GM21381 (cell line): ENCODE data around the gene KLHL17.
"Not testable (repeated sequence)": the region's sequence is repeated elsewhere in the genome, so short reads cannot be mapped to it uniquely, and the experiment has no call there.

Experiments
- ATAC-seq: cut with Tn5 transposase; IDR thresholded peaks from one replicate; pipeline ENCODE4 v1.9.1; 2021; ENCODE audit warnings: mild to moderate bottlenecking, moderate library complexity; ENCODE audit not compliant: unreplicated experiment

The KLHL17 gene

GRCh38 chr1:978835-979743, 18.7 kb downstream of the KLHL17 start:
- ATAC-seq: no peak

GRCh38 chr1:979744-980072, 19.3 kb downstream of the KLHL17 start:
- ATAC-seq: no peak

GRCh38 chr1:980137-980571, 19.8 kb downstream of the KLHL17 start:
- no peak for ATAC-seq

- ATAC-seq: no peak
These were observed 20.4 kb downstream of the KLHL17 start for GRCh38 chr1:980602-981395.

GRCh38 chr1:981491-981954, 21.1 kb downstream of the KLHL17 start:
- no peak for ATAC-seq

GRCh38 chr1:981955-982558, 21.7 kb downstream of the KLHL17 start, which contains the start of gene PERM1:
PERM1 (minus strand) TSS chr1:982093; CDS start chr1:981029, 1,064 bp downstream.
- ATAC-seq: no peak

GRCh38 chr1:982765-983436, 22.5 kb downstream of the KLHL17 start:
- no peak for ATAC-seq

- no peak for ATAC-seq
These were observed 23.6 kb downstream of the KLHL17 start for GRCh38 chr1:983798-984475.

- no peak for ATAC-seq
These were observed 24.1 kb downstream of the KLHL17 start for GRCh38 chr1:984476-984814.

- ATAC-seq: no peak
These were observed 24.7 kb downstream of the KLHL17 start for GRCh38 chr1:985126-985525.

- ATAC-seq: not testable (repeated sequence)
These were observed 27.7 kb downstream of the KLHL17 start for GRCh38 chr1:988061-988460.

GRCh38 chr1:991275-991674, 30.9 kb downstream of the KLHL17 start:
- not testable (repeated sequence) for ATAC-seq

- no peak for ATAC-seq
These were observed 31.5 kb downstream of the KLHL17 start for GRCh38 chr1:991895-992294.

GRCh38 chr1:992362-992761, 32.0 kb downstream of the KLHL17 start:
- ATAC-seq: no peak

GRCh38 chr1:993379-993995, 33.1 kb downstream of the KLHL17 start:
- ATAC-seq: no peak

- not testable (repeated sequence) for ATAC-seq
These were observed 34.2 kb downstream of the KLHL17 start for GRCh38 chr1:994546-994945.

GRCh38 chr1:995665-996633, 35.6 kb downstream of the KLHL17 start:
- ATAC-seq: no peak

GRCh38 chr1:996851-997712, 36.7 kb downstream of the KLHL17 start:
- no peak for ATAC-seq
